ENCODE data around the gene MKLN1. TPM values are rescaled to one million over a fixed set of nuclear protein-coding genes. Genes with fewer than 3 reads are reported as not detected.

Gene MKLN1
- total RNA-seq, 1 donor from 2014 or later = 66.3 TPM

DNA sequence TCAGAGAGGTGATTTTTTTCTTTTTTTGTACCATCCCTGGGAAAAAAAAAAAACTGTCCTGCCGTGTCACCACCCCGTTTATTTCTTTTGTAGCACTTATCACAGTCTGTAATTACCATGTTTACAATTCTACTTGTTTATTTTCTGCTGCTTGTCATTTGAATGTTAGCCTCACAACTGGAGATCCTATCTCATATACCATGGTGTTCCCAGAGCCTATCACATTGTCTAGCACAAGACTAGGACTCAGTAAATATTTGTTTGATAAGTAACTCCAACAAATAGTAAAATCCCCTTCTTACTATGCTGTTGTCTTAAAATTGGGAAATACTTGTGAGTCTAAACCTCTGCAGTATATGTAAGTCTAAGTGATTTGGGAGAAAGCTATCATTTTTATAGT is 36.0 kb downstream of the MKLN1 start:
- DNase-seq (ENCODE audit: low spot score) = no peak
- H3K27ac Mint-ChIP-seq (ENCODE audit: unreplicated experiment) = peak overlapping the region; percentile 54
- H3K4me1 Mint-ChIP-seq (ENCODE audit: unreplicated experiment) = peaks cover 57% of the 10 kb centered on the region
- no peaks in the 10 kb centered on the region for H3K9me3 Mint-ChIP-seq (ENCODE audit: unreplicated experiment)
- H3K4me3 Mint-ChIP-seq (ENCODE audit: unreplicated experiment) = no peak overlapping the region
- TF ChIP-seq, protein P1, sequence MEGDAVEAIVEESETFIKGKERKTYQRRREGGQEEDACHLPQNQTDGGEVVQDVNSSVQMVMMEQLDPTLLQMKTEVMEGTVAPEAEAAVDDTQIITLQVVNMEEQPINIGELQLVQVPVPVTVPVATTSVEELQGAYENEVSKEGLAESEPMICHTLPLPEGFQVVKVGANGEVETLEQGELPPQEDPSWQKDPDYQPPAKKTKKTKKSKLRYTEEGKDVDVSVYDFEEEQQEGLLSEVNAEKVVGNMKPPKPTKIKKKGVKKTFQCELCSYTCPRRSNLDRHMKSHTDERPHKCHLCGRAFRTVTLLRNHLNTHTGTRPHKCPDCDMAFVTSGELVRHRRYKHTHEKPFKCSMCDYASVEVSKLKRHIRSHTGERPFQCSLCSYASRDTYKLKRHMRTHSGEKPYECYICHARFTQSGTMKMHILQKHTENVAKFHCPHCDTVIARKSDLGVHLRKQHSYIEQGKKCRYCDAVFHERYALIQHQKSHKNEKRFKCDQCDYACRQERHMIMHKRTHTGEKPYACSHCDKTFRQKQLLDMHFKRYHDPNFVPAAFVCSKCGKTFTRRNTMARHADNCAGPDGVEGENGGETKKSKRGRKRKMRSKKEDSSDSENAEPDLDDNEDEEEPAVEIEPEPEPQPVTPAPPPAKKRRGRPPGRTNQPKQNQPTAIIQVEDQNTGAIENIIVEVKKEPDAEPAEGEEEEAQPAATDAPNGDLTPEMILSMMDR (IDR thresholded peaks at IDR 0.05; ENCODE audit: unreplicated experiment) = no peak
- H3K36me3 Mint-ChIP-seq (ENCODE audit: low read depth, unreplicated experiment) = no peaks in the 10 kb centered on the region
- H3K27me3 Mint-ChIP-seq (ENCODE audit: unreplicated experiment) = no peaks in the 10 kb centered on the region

GRCh38 chr7:131364767-131365344 is 37.2 kb downstream of the MKLN1 start:
- Mint-ChIP-seq H3K27me3 (ENCODE audit: unreplicated experiment) (no peaks in the 10 kb centered on the region), H3K27ac (ENCODE audit: unreplicated experiment) (no peak overlapping the region), H3K9me3 (ENCODE audit: unreplicated experiment) (no peaks in the 10 kb centered on the region), H3K36me3 (ENCODE audit: low read depth, unreplicated experiment) (no peaks in the 10 kb centered on the region), H3K4me1 (ENCODE audit: unreplicated experiment) (peaks cover 53% of the 10 kb centered on the region), H3K4me3 (ENCODE audit: unreplicated experiment) (no peak overlapping the region)
- TF ChIP-seq, protein P1 (IDR thresholded peaks at IDR 0.05; ENCODE audit: unreplicated experiment) = no peak
- DNase-seq (ENCODE audit: low spot score) = no peak

DNA sequence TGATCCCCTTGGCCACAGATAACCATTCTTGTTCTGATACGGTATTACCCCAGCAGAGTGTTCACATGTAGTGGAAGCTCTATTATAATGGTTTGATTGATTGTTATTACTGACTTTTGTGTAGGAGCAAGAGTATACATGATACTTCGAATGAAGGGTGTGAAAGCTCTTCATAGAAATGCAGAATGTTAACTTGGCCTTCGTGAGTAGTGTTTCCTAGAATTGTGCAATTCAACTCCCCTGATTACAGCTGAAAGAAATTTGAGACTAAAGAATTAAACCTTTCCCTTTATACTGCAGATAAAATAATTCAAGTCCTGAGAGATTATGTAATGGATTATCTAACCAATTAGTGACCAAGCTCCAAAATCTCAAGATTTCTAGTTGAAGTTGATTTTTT is 38.2 kb downstream of the MKLN1 start:
- no peak for DNase-seq (ENCODE audit: low spot score)
- Mint-ChIP-seq H3K36me3 (ENCODE audit: low read depth, unreplicated experiment) (no peaks in the 10 kb centered on the region), H3K4me3 (ENCODE audit: unreplicated experiment) (no peak overlapping the region), H3K27me3 (ENCODE audit: unreplicated experiment) (no peaks in the 10 kb centered on the region), H3K9me3 (ENCODE audit: unreplicated experiment) (no peaks in the 10 kb centered on the region), H3K4me1 (ENCODE audit: unreplicated experiment) (peaks cover 48% of the 10 kb centered on the region), H3K27ac (ENCODE audit: unreplicated experiment) (no peak overlapping the region)
- TF ChIP-seq, protein P1 (IDR thresholded peaks at IDR 0.05; ENCODE audit: unreplicated experiment) = no peak

DNA sequence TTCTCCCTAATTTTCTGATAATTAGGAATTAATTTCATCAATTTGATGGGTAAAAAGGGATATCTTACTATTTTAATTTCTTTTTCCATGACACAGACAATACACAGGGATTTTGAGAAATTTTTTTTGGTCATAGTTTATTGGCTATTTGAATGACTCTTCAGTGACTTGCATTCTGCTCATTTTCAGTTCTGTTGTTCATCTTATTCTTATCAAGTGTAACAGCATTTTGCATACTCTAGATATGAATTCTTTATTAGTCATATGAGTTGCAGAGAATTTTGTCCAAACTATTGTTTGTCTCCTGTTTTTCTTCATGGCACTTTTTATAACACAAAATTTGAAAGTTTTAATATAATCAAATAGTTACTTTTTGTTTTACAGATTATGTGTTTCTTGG is 41.7 kb downstream of the MKLN1 start:
- H3K27ac Mint-ChIP-seq (ENCODE audit: unreplicated experiment) = no peak overlapping the region
- no peaks in the 10 kb centered on the region for H3K9me3 Mint-ChIP-seq (ENCODE audit: unreplicated experiment)
- no peaks in the 10 kb centered on the region for H3K36me3 Mint-ChIP-seq (ENCODE audit: low read depth, unreplicated experiment)
- H3K4me1 Mint-ChIP-seq (ENCODE audit: unreplicated experiment) = peaks cover 35% of the 10 kb centered on the region
- TF ChIP-seq, protein P1 (IDR thresholded peaks at IDR 0.05; ENCODE audit: unreplicated experiment) = no peak
- no peaks in the 10 kb centered on the region for H3K27me3 Mint-ChIP-seq (ENCODE audit: unreplicated experiment)
- DNase-seq (ENCODE audit: low spot score) = no peak
- no peak overlapping the region for H3K4me3 Mint-ChIP-seq (ENCODE audit: unreplicated experiment)

GRCh38 chr7:131370523-131370968 is 42.9 kb downstream of the MKLN1 start:
- H3K4me3 Mint-ChIP-seq (ENCODE audit: unreplicated experiment) = no peak overlapping the region
- H3K27me3 Mint-ChIP-seq (ENCODE audit: unreplicated experiment) = no peaks in the 10 kb centered on the region
- DNase-seq (ENCODE audit: low spot score) = no peak
- H3K27ac Mint-ChIP-seq (ENCODE audit: unreplicated experiment) = peak overlapping the region; percentile 48
- no peaks in the 10 kb centered on the region for H3K9me3 Mint-ChIP-seq (ENCODE audit: unreplicated experiment)
- TF ChIP-seq, protein P1 (IDR thresholded peaks at IDR 0.05; ENCODE audit: unreplicated experiment) = no peak
- H3K4me1 Mint-ChIP-seq (ENCODE audit: unreplicated experiment) = peaks cover 25% of the 10 kb centered on the region
- no peaks in the 10 kb centered on the region for H3K36me3 Mint-ChIP-seq (ENCODE audit: low read depth, unreplicated experiment)
